Upper lobe of left lung (tissue), 6 donors: ENCODE measurements around the gene ABCA13. TPM values are rescaled to one million over a fixed set of nuclear protein-coding genes. Genes with fewer than 3 reads are reported as not detected.

Experiments
- ATAC-seq, 2 donors: fragments of 200-7000 bp; cut with Tn5 transposase; one replicate each; pipeline ENCODE4 v1.9.1; 2022; ENCODE audit warnings: mild to moderate bottlenecking in 2 of 2, moderate library complexity in 2 of 2; ENCODE audit not compliant: low FRiP score in 2 of 2
- DNase-seq, 2 donors: peaks; one replicate each; pipeline ENCODE4 v3.0.0-alpha.2; 2019 to 2020
- H3K27ac ChIP-seq, 4 donors: fragments of 200-600 bp; sonication (generic); one replicate each; pipeline ENCODE4 v1.5.1; 2016 to 2019
- H3K27me3 ChIP-seq, 4 donors: fragments of 200-600 bp; sonication (generic); one replicate each; pipeline ENCODE4 v1.5.1; 2017 to 2019
- H3K36me3 ChIP-seq, 4 donors: fragments of 200-600 bp; sonication (generic); one replicate each; pipeline ENCODE4 v1.5.1; 2016 to 2019
- H3K4me1 ChIP-seq, 4 donors: fragments of 200-600 bp; sonication (generic); one replicate each; pipeline ENCODE4 v1.5.1; 2018 to 2019
- H3K4me3 ChIP-seq, 4 donors: fragments of 200-600 bp; sonication (generic); one replicate each; pipeline ENCODE4 v1.5.1; 2017 to 2019; ENCODE audit warnings: mild to moderate bottlenecking in 2 of 4, moderate library complexity in 1 of 4
- H3K9me3 ChIP-seq, 4 donors: fragments of 200-600 bp; sonication (generic); one replicate each; pipeline ENCODE4 v1.5.1; 2018 to 2019
- EP300 ChIP-seq, 4 donors: sonication (generic); formaldehyde crosslinking; IDR thresholded peaks; one replicate each; pipeline ENCODE4 v1.5.1; 2017; ENCODE audit warnings: antibody characterized with exemption in 4 of 4, control low read depth in 2 of 4
- POLR2A ChIP-seq, 4 donors: fragments of 450-650 bp; IDR thresholded peaks; one replicate each; pipeline ENCODE4 v1.5.1; 2016 to 2017; ENCODE audit warnings: antibody characterized with exemption in 4 of 4, mild to moderate bottlenecking in 2 of 4
- POLR2AphosphoS5 ChIP-seq, 2 donors: sonication (generic); formaldehyde crosslinking; IDR thresholded peaks; one replicate each; pipeline ENCODE4 v1.5.1; 2017; ENCODE audit warnings: antibody characterized with exemption in 2 of 2
- WGBS, 2 donors: methylation state at CpG; one replicate each; pipeline ENCODE4 v1.1.5; 2017 to 2018; 5-methylcytosine and 5-hydroxymethylcytosine counted together
- total RNA-seq, 6 donors: library from RNA; depleted of rRNA in 4 of 6; stranded (reverse); fragments of >200 nt in 4 of 6; gene quantifications; one replicate each; pipeline versions ENCODE4 v1.1.0 to v1.2.1, GENCODE V29; 2016 to 2021
- TF ChIP-seq, protein P1 (sequence below), 6 experiments: fragments of 450-650 bp in 4 of 6; fragments of 200-600 bp in 2 of 6; sonication (generic) in 2 of 6; IDR thresholded peaks; one replicate each; pipeline ENCODE4 v1.5.1; 2016 to 2019; ENCODE audit warnings: antibody characterized with exemption in 6 of 6
- donor health status: DM: no; HTN: no; CAD: no; lungs with moderate emphysema.
- donor health status: DM: no; HTN: yes; CAD: no; lungs with severe emphysema.

The ABCA13 gene
- total RNA-seq, 6 donors from 2014 or later: 0.49 to 27.7 (median 7.1) TPM

GRCh38 chr7:48148311-48148710 lies 22.9 kb upstream of the ABCA13 start:
- WGBS, 2 donors: 87 to 94% methylated on average over 2 of the region's 2 CpGs
- H3K4me1 ChIP-seq: no peaks in the 10 kb centered on the region
- no peak overlapping the region for H3K4me3 ChIP-seq
- no peaks in the 10 kb centered on the region for H3K27me3 ChIP-seq
- no peak for TF ChIP-seq POLR2AphosphoS5 (IDR thresholded peaks at IDR 0.05)
- TF ChIP-seq EP300 (IDR thresholded peaks at IDR 0.05): no peak
- no peak for TF ChIP-seq POLR2A (IDR thresholded peaks at IDR 0.05)
- TF ChIP-seq, protein P1, sequence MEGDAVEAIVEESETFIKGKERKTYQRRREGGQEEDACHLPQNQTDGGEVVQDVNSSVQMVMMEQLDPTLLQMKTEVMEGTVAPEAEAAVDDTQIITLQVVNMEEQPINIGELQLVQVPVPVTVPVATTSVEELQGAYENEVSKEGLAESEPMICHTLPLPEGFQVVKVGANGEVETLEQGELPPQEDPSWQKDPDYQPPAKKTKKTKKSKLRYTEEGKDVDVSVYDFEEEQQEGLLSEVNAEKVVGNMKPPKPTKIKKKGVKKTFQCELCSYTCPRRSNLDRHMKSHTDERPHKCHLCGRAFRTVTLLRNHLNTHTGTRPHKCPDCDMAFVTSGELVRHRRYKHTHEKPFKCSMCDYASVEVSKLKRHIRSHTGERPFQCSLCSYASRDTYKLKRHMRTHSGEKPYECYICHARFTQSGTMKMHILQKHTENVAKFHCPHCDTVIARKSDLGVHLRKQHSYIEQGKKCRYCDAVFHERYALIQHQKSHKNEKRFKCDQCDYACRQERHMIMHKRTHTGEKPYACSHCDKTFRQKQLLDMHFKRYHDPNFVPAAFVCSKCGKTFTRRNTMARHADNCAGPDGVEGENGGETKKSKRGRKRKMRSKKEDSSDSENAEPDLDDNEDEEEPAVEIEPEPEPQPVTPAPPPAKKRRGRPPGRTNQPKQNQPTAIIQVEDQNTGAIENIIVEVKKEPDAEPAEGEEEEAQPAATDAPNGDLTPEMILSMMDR (IDR thresholded peaks at IDR 0.05): no peak
- DNase-seq (no peak), ATAC-seq (no peak)
- no peak overlapping the region for H3K27ac ChIP-seq
- no peaks in the 10 kb centered on the region for H3K9me3 ChIP-seq
- no peaks in the 10 kb centered on the region for H3K36me3 ChIP-seq

DNA sequence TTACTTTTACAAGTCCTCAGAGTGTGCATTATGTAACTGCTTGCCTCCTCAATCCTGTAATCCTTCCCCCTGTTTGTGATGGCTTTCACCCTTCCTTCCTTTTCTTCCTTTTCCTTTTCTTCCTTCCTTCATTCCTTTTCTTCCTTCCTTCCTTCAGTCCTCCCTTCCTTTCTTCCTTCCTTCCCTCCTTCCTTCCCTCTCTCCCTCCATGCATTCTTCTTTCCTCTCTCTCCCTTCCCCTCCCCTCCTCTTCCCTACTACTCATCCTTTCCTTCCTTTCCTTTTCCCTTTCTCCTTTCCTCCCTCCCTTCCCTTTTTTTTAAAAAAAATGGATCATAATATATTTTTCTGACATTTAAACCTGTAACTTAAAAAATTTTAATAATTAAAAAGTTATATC lies 22.2 kb upstream of the ABCA13 start:
- no peak for ATAC-seq
- no peak overlapping the region for H3K4me3 ChIP-seq
- no peaks in the 10 kb centered on the region for H3K4me1 ChIP-seq
- no peaks in the 10 kb centered on the region for H3K27me3 ChIP-seq
- no peaks in the 10 kb centered on the region for H3K36me3 ChIP-seq
- TF ChIP-seq, protein P1 (IDR thresholded peaks at IDR 0.05): no peak
- TF ChIP-seq POLR2AphosphoS5 (IDR thresholded peaks at IDR 0.05): no peak
- TF ChIP-seq POLR2A (IDR thresholded peaks at IDR 0.05): no peak
- no peak for TF ChIP-seq EP300 (IDR thresholded peaks at IDR 0.05)
- H3K27ac ChIP-seq: no peak overlapping the region
- DNase-seq: no peak
- no peaks in the 10 kb centered on the region for H3K9me3 ChIP-seq

GRCh38 chr7:48150086-48150485 lies 21.2 kb upstream of the ABCA13 start:
- Histone ChIP-seq H3K4me1 (no peaks in the 10 kb centered on the region), H3K27ac (no peak overlapping the region), H3K9me3 (no peaks in the 10 kb centered on the region), H3K27me3 (no peaks in the 10 kb centered on the region), H3K4me3 (no peak overlapping the region), H3K36me3 (no peaks in the 10 kb centered on the region)
- no peak for ATAC-seq
- TF ChIP-seq, protein P1 (IDR thresholded peaks at IDR 0.05): no peak
- TF ChIP-seq POLR2AphosphoS5 (IDR thresholded peaks at IDR 0.05) (no peak), EP300 (IDR thresholded peaks at IDR 0.05) (no peak), POLR2A (IDR thresholded peaks at IDR 0.05) (no peak)
- no peak for DNase-seq
- whole genome bisulfite sequencing, 2 donors: 75 to 81% methylated on average over 3 of the region's 3 CpGs

DNA sequence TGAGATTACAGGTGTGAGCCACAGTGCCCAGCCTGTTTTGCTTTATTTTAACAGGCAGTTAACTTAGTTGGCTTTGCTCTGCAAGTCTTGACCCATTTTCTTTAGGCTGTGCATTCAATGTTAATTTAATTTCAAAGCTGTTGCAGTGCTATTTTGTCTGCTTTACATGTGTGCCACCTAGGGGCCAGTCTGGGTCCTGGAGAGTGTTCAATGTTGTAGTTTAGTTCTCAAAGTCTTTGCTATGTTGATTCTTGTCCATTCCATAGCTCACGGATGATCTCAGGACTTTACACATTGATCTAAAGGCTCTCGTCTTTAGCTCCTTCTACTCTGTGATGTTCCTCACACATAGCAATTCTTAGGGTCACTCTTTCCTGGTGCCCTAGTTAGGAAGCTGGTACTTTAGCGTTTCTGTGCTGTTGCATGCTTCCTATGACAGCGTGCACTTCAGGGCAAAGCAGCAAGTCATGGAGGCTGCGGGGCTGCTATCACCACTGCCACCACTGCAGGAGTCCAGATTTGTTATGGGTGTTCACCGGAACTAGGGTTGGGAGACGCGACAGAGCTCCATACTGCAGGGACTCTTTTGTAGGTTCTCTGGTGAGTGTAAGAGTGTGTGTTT lies 16.4 kb upstream of the ABCA13 start:
- Histone ChIP-seq H3K36me3 (no peaks in the 10 kb centered on the region), H3K4me3 (no peak overlapping the region), H3K27me3 (no peaks in the 10 kb centered on the region), H3K9me3 (no peaks in the 10 kb centered on the region), H3K27ac (no peak overlapping the region), H3K4me1 (no peaks in the 10 kb centered on the region)
- no peak for TF ChIP-seq EP300 (IDR thresholded peaks at IDR 0.05)
- TF ChIP-seq, protein P1 (IDR thresholded peaks at IDR 0.05): peak in 5 of 6 experiments; percentile 15 to 47 (median 32)
- DNase-seq: no peak
- ATAC-seq: no peak
- 88% methylated on average over 8 of the region's 8 CpGs for WGBS, 2 donors

GRCh38 chr7:48158404-48158803 lies 12.9 kb upstream of the ABCA13 start:
- H3K4me1 ChIP-seq: no peaks in the 10 kb centered on the region
- 93 to 100% methylated on average over 2 of the region's 2 CpGs for WGBS, 2 donors
- TF ChIP-seq, protein P1 (IDR thresholded peaks at IDR 0.05): no peak
- TF ChIP-seq EP300 (IDR thresholded peaks at IDR 0.05) (no peak), POLR2AphosphoS5 (IDR thresholded peaks at IDR 0.05) (no peak), POLR2A (IDR thresholded peaks at IDR 0.05) (no peak)
- H3K27me3 ChIP-seq: no peaks in the 10 kb centered on the region
- H3K4me3 ChIP-seq: no peak overlapping the region
- no peak overlapping the region for H3K27ac ChIP-seq
- DNase-seq: no peak
- no peak for ATAC-seq
- H3K9me3 ChIP-seq: no peaks in the 10 kb centered on the region
- no peaks in the 10 kb centered on the region for H3K36me3 ChIP-seq
